Adrenal gland (tissue), 19 donors: Measurements from ENCODE around the gene CHST8. TPM values are rescaled to one million over a fixed set of nuclear protein-coding genes. Genes with fewer than 3 reads are reported as not detected.
A peak's percentile ranks its signal among the peaks of the same experiment; 100 is the strongest.

ENCODE experiments used
- DNase-seq, 7 donors: peaks; one replicate each; pipeline ENCODE4 v3.0.0-alpha.2; 2019 to 2020
- H3K27ac ChIP-seq, 5 donors: fragments of 200-600 bp; sonication (generic) in 4 of 5; 1 replicate in 3 of 5; 2 replicates in 2 of 5; pipeline versions ENCODE4 v1.5.1 to v1.8.0; 2016 to 2020; ENCODE audit warnings: mild to moderate bottlenecking in 1 of 5
- H3K27me3 ChIP-seq: fragments of 200-600 bp; 2 replicates; pipeline ENCODE4 v1.8.0; 2021
- H3K36me3 ChIP-seq, 2 donors: fragments of 200-600 bp; replicated peaks in 1 of 2; 1 replicate in 1 of 2; 2 replicates in 1 of 2; pipeline versions ENCODE4 v1.5.1 to v1.8.0; 2018 to 2022
- H3K4me1 ChIP-seq, 2 donors: fragments of 200-600 bp; replicated peaks in 1 of 2; 1 replicate in 1 of 2; 2 replicates in 1 of 2; pipeline versions ENCODE4 v1.5.1 to v1.8.0; 2018 to 2021
- H3K4me3 ChIP-seq, 4 donors: fragments of 200-600 bp; sonication (generic) in 3 of 4; one replicate each; pipeline ENCODE4 v1.5.1; 2016 to 2018
- H3K9me3 ChIP-seq, 3 donors: fragments of 200-600 bp; sonication (generic) in 1 of 3; replicated peaks in 1 of 3; 1 replicate in 2 of 3; 2 replicates in 1 of 3; pipeline versions ENCODE4 v1.5.1 to v1.8.0; 2016 to 2021
- CTCF ChIP-seq, 6 experiments: fragments of 450-650 bp in 4 of 6; fragments of 200-600 bp in 2 of 6; sonication (generic) in 1 of 6; IDR thresholded peaks; 1 replicate in 5 of 6; 2 replicates in 1 of 6; pipeline versions ENCODE4 v1.5.1 to v1.8.0; 2016 to 2021; ENCODE audit warnings: antibody characterized with exemption in 6 of 6, mild to moderate bottlenecking in 2 of 6, moderate library complexity in 1 of 6
- POLR2A ChIP-seq, 2 donors: fragments of 450-650 bp; IDR thresholded peaks; one replicate each; pipeline ENCODE4 v1.6.1; 2017; ENCODE audit warnings: antibody characterized with exemption in 2 of 2, mild to moderate bottlenecking in 2 of 2, moderate library complexity in 1 of 2
- WGBS, 4 donors: extraction: QIAGEN DNeasy Blood & Tissue Kit in 2 of 4; methylation state at CpG; one replicate each; pipeline versions ENCODE4 v1.1.5 to v1.1.7; 2013 to 2017; 5-methylcytosine and 5-hydroxymethylcytosine counted together
- intact Hi-C, 2 donors: fragments of 100-400 bp; cut with DNase I; formaldehyde crosslinking; loops; one replicate each; pipeline versions ENCODE4 v1.14.1 to v1.15.0; 2022 to 2023
- long read RNA-seq, 10 donors: library from polyadenylated mRNA in 3 of 10; unstranded in 2 of 10; stranded (forward) in 1 of 10; transcript quantifications; one replicate each; pipeline ENCODE4 v2.0.0 and lab custom pipeline, GENCODE V29; 2021 to 2026
- polyA plus RNA-seq, 3 donors: library from polyadenylated mRNA; stranded (reverse); fragments of 200-250 nt in 2 of 3; fragments of 350-450 nt in 1 of 3; fragmentation: Illumina TruSeq in 1 of 3; extraction: RNeasy Lipid Tissue Mini Kit (QIAGEN cat#74804) in 1 of 3; gene quantifications; one replicate each; pipeline ENCODE4 v1.2.3, GENCODE V29; 2013 to 2014
- total RNA-seq, 9 donors: library from RNA; depleted of rRNA in 4 of 9; stranded (reverse); fragments of >200 nt in 4 of 9; fragments of 120-200 nt in 1 of 9; fragmentation: NEBNext Ultra II Directional in 1 of 9; extraction: Animal tissue kit (Norgen Biotek cat#: 25700) in 1 of 9; gene quantifications; one replicate each; pipeline versions ENCODE4 v1.1.0 to v1.2.4, GENCODE V29; 2013 to 2023
- donor health status: healthy with polysubstance abuse.
- donor health status: Bipolar disorder and iron deficiency.
- donor health status: DM: yes; HTN: yes; CAD: no.
- donor health status: DM: no; HTN: no; CAD: no.
- donor health status: DM: no; HTN: no; CAD: no.
- donor health status: DM: yes; HTN: yes; CAD: no.

The CHST8 gene
- total RNA-seq (1 to 10 TPM in 1 of 9 donors, under 1 TPM in 4, not detected in 4; 0.06 to 1.2 (median 0.54) TPM), polyA plus RNA-seq (1 to 10 TPM in 1 of 3 donors, under 1 TPM in 2; 0.24 to 1.9 (median 0.67) TPM)
- long read RNA-seq, donor 1: 0 reads
- long read RNA-seq, donor 2: 0 reads
- long read RNA-seq, donor 3: 0 reads
- long read RNA-seq, donor 4: 0 reads
- long read RNA-seq, donor 5: 0 reads
- long read RNA-seq, donor 6, partial matches to known transcripts: 0 of 2 reads
- long read RNA-seq, donor 6, other reads (novel, unspliced or antisense): 1 of 2 reads
- long read RNA-seq, donor 7: 0 reads
- long read RNA-seq, donor 8: 0 reads
- long read RNA-seq, donor 9: 0 reads
- long read RNA-seq, donor 10: 0 reads

DNA sequence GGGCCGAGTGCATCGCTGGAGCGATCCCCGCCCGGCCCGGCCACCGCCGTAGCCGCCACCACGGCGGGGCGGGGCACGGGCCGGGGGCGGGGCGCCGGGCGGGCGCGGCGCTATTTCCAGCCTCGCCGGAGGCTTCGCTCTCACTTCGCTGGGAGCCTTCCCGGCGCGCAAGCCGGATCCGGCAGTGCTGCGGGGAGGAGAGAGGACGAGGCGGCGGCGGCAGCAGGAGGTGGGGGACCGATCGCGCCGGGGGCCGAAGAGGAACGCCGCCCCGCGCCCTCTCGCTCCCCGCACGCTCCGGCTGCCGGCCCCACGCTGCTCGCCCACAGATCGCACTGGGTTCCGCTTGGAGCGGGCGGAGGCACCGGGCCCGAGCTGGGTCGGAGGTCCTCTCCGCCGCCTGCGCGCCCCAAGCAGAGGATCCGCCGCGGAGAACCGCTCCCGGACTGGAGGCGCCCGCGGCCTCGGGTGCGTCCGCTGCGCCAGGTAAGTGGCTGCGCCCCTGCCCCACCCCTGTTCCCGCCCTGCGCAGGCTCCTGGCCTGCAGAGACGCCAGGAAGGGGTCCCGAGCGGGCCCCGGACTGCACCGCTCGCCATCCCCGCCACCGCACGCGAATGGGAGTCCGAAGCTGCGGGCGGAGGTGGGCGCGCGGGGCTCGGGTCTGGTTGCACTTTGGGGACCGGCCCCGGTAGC is at the start of gene CHST8:
CHST8 (plus strand) TSS at position 143 of the 694 bp plus-strand sequence. CDS start 67,309 bp downstream, outside the sequence.
- Histone ChIP-seq H3K27me3 (peaks cover 40% of the 10 kb centered on the region), H3K36me3 (no peaks in the 10 kb centered on the region), H3K4me1 (peaks cover 5 to 7% of the 10 kb centered on the region in 2 donors), H3K27ac (no peak within 1 kb of the TSS), H3K4me3 (peak within 1 kb of the TSS in 1 of 4 donors; percentile 17), H3K9me3 (no peaks in the 10 kb centered on the region)
- TF ChIP-seq CTCF (IDR thresholded peaks at IDR 0.05) (no peak), POLR2A (IDR thresholded peaks at IDR 0.05) (no peak)
- DNase-seq: peak in 3 of 7 donors; percentile 4 to 33 (median 18)
- 0 to 1% (median 1%) methylated on average over 6 to 96 of the region's 96 CpGs; no CpG with 5 or more reads in 1 of the 4 donors for WGBS, 4 donors
- intact Hi-C loops: no loop called here

GRCh38 chr19:33572929-33573328 is 48.8 kb upstream of the CHST8 start:
- H3K9me3 ChIP-seq: no peaks in the 10 kb centered on the region
- TF ChIP-seq CTCF (IDR thresholded peaks at IDR 0.05) (no peak), POLR2A (IDR thresholded peaks at IDR 0.05) (no peak)
- WGBS, 4 donors: 31 to 69% (median 47%) methylated on average over 2 of the region's 2 CpGs
- intact Hi-C loops: no loop called here
- H3K4me3 ChIP-seq: no peak overlapping the region
- DNase-seq: no peak
- H3K27ac ChIP-seq: no peak overlapping the region
- no peaks in the 10 kb centered on the region for H3K36me3 ChIP-seq
- no peaks in the 10 kb centered on the region for H3K4me1 ChIP-seq
- peaks cover 4% of the 10 kb centered on the region for H3K27me3 ChIP-seq

- intact Hi-C loops: no loop called here
- TF ChIP-seq CTCF (IDR thresholded peaks at IDR 0.05): no peak
- no peak for TF ChIP-seq POLR2A (IDR thresholded peaks at IDR 0.05)
- no peak overlapping the region for H3K4me3 ChIP-seq
- 61 to 86% (median 84%) methylated on average over 1 of the region's 1 CpG for WGBS, 4 donors
- DNase-seq: no peak
- no peaks in the 10 kb centered on the region for H3K36me3 ChIP-seq
- H3K27me3 ChIP-seq: peaks cover 4% of the 10 kb centered on the region
- no peaks in the 10 kb centered on the region for H3K4me1 ChIP-seq
- no peaks in the 10 kb centered on the region for H3K9me3 ChIP-seq
- H3K27ac ChIP-seq: no peak overlapping the region
These were observed 46.9 kb upstream of the CHST8 start for GRCh38 chr19:33574824-33575223.

GRCh38 chr19:33578697-33579096 is 43.1 kb upstream of the CHST8 start:
- intact Hi-C loops: no loop called here

More at GRCh38 chr19:33578697-33579096, 43.1 kb upstream of the CHST8 start:
- TF ChIP-seq POLR2A (IDR thresholded peaks at IDR 0.05) (no peak), CTCF (IDR thresholded peaks at IDR 0.05) (no peak)
- Histone ChIP-seq H3K27me3 (peaks cover 1% of the 10 kb centered on the region), H3K27ac (no peak overlapping the region), H3K36me3 (no peaks in the 10 kb centered on the region), H3K9me3 (no peaks in the 10 kb centered on the region), H3K4me1 (no peaks in the 10 kb centered on the region), H3K4me3 (no peak overlapping the region)
- no peak for DNase-seq
- 52 to 67% (median 62%) methylated on average over 3 of the region's 3 CpGs for WGBS, 4 donors
